Fibroblast of lung (primary cell): ENCODE data around the gene BCAS1.

ENCODE experiments used
- CTCF ChIP-seq, 2 donors: IDR thresholded peaks in 1 of 2; conservative IDR thresholded peaks in 1 of 2; 1 replicate in 1 of 2; 2 replicates in 1 of 2; pipeline ENCODE4 v1.5.1; 2011 to 2012; ENCODE audit warnings: low read length in 2 of 2, control low read depth in 1 of 2, inconsistent platforms in 1 of 2, low read depth in 1 of 2, mild to moderate bottlenecking in 1 of 2
- EZH2 ChIP-seq: IDR thresholded peaks from 2 replicates; pipeline ENCODE4 v1.5.1; 2012; ENCODE audit warnings: low read length, control low read depth, mild to moderate bottlenecking; ENCODE audit errors: missing control alignments

DNA sequence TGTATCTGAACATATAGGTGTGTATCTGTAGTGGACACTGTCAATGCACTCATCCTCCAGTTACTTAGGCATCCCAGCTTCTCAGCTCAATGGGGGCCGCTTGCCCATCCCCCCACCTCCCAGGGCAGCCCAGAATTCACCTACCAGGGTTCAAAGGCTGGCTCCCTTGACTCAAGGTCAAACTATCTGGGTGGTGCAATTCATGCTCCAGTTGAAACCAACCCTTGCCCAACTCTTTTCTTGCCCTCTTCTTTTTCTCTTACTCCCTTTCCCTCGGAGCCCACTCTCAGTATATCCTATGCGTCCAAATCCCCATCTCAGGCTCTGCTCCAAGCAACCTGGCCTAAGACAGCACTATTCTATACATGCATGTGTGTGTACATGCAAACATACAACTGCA, 127.4 kb downstream of the BCAS1 start:
- TF ChIP-seq CTCF (conservative IDR thresholded peaks at IDR 0.05 in 1 of 2, IDR thresholded peaks at IDR 0.05 in 1 of 2; ENCODE audit: low read depth in 1 of 2, low read length in 2 of 2) = no peak
- TF ChIP-seq EZH2 = no peak
